Astrocyte (in vitro differentiated cells and primary cell): ENCODE data around the gene B3GAT2. TPM values are rescaled to one million over a fixed set of nuclear protein-coding genes. Genes with fewer than 3 reads are reported as not detected.

Experiments used
- DNase-seq: peaks from one replicate; pipeline ENCODE4 v3.0.0-alpha.2; 2010; ENCODE audit warnings: low read depth
- FAIRE-seq: peaks from 2 replicates; lab custom pipeline; 2011; peaks lifted over from hg19 to GRCh38; lab: Jason Lieb, UNC
- H2AFZ ChIP-seq: 2 replicates; pipeline ENCODE4 v1.6.0; 2012; ENCODE audit warnings: low read depth, low read length, inconsistent platforms
- H3K27ac ChIP-seq: 2 replicates; pipeline ENCODE4 v1.5.1; 2011; ENCODE audit warnings: low read depth, low read length, inconsistent platforms
- H3K27me3 ChIP-seq: 2 replicates; pipeline ENCODE4 v1.6.0; 2011; ENCODE audit warnings: low read length, inconsistent platforms; ENCODE audit not compliant: insufficient read depth
- H3K36me3 ChIP-seq: 2 replicates; pipeline ENCODE4 v1.5.1; 2011; ENCODE audit warnings: low read length, inconsistent platforms; ENCODE audit not compliant: insufficient read depth
- H3K4me1 ChIP-seq: 2 replicates; pipeline ENCODE4 v1.5.1; 2011; ENCODE audit warnings: low read length, inconsistent platforms; ENCODE audit not compliant: insufficient read depth
- H3K4me2 ChIP-seq: 2 replicates; pipeline ENCODE4 v1.6.0; 2012; ENCODE audit warnings: low read length, inconsistent platforms
- H3K4me3 ChIP-seq: 2 replicates; pipeline ENCODE4 v1.5.1; 2011; ENCODE audit warnings: low read depth, mild to moderate bottlenecking, low read length, inconsistent platforms; ENCODE audit not compliant: insufficient read depth
- H3K79me2 ChIP-seq: 2 replicates; pipeline ENCODE4 v1.6.0; 2012; ENCODE audit warnings: mild to moderate bottlenecking, low read length, inconsistent platforms; ENCODE audit not compliant: insufficient read depth
- H3K9ac ChIP-seq: 2 replicates; pipeline ENCODE4 v1.6.0; 2012; ENCODE audit warnings: mild to moderate bottlenecking, low read length, inconsistent platforms
- H3K9me3 ChIP-seq: 2 replicates; pipeline ENCODE4 v1.5.1; 2012; ENCODE audit warnings: low read depth, mild to moderate bottlenecking, low read length, inconsistent platforms; ENCODE audit not compliant: insufficient read depth
- H4K20me1 ChIP-seq: 2 replicates; pipeline ENCODE4 v1.6.0; 2012; ENCODE audit warnings: low read length, inconsistent platforms; ENCODE audit not compliant: insufficient read depth
- H3K27ac Mint-ChIP-seq: one replicate; pipeline ENCODE4 v1.8.0; 2021; ENCODE audit warnings: mild to moderate bottlenecking, mixed read lengths; ENCODE audit not compliant: unreplicated experiment
- H3K27me3 Mint-ChIP-seq: one replicate; pipeline ENCODE4 v1.8.0; 2021; ENCODE audit warnings: low read depth, mixed read lengths; ENCODE audit not compliant: unreplicated experiment
- H3K36me3 Mint-ChIP-seq: one replicate; pipeline ENCODE4 v1.8.0; 2021; ENCODE audit warnings: low read depth, mixed read lengths; ENCODE audit not compliant: unreplicated experiment
- H3K4me1 Mint-ChIP-seq: one replicate; pipeline ENCODE4 v1.8.0; 2021; ENCODE audit warnings: low read depth, mixed read lengths; ENCODE audit not compliant: unreplicated experiment
- H3K4me3 Mint-ChIP-seq: one replicate; pipeline ENCODE4 v1.8.0; 2021; ENCODE audit warnings: mild to moderate bottlenecking, moderate library complexity, mixed read lengths; ENCODE audit not compliant: unreplicated experiment
- H3K9me3 Mint-ChIP-seq: one replicate; pipeline ENCODE4 v1.8.0; 2021; ENCODE audit warnings: mild to moderate bottlenecking, mixed read lengths; ENCODE audit not compliant: unreplicated experiment
- EZH2 ChIP-seq: IDR thresholded peaks from 2 replicates; pipeline ENCODE4 v1.6.1; 2012; ENCODE audit warnings: mild to moderate bottlenecking, low read length, inconsistent platforms; ENCODE audit not compliant: insufficient read depth
- total RNA-seq: library from RNA; stranded (reverse); gene quantifications from 2 replicates; pipeline ENCODE4 v1.2.1, GENCODE V29; 2021
- TF ChIP-seq, protein P1 (sequence below): IDR thresholded peaks from 2 replicates; pipeline ENCODE4 v1.5.1; 2011; ENCODE audit warnings: low read depth, mild to moderate bottlenecking, inconsistent platforms, low read length, moderate library complexity; ENCODE audit not compliant: insufficient read depth

B3GAT2 gene
- total RNA-seq, 1 donor from 2014 or later: not detected

DNA sequence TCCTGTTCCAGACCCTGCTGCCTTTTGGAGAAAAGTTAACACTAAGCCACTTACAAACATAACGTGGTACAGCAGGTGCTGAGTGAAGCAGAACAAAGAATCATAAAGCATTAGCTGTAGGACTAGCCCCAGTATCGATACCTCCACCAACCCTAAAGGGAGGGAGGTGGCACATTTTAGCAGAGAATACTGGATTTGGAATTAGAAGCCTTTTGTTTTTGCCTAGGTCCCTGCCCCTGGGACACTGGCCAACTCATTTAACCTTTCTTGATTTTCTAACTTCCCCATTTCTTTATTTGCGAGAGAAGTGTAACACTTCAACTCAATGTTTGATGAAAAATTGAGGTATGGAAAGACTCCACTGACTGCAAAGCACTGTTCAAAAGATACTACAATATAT is 93.5 kb downstream of the B3GAT2 start:
- H4K20me1 ChIP-seq: no peaks in the 10 kb centered on the region
- H3K4me1 ChIP-seq: no peaks in the 10 kb centered on the region
- H3K9ac ChIP-seq: no peak overlapping the region
- no peak for DNase-seq
- peaks cover 3% of the 10 kb centered on the region for H3K36me3 ChIP-seq
- no peaks in the 10 kb centered on the region for H3K9me3 ChIP-seq
- TF ChIP-seq EZH2: no peak
- TF ChIP-seq, protein P1, sequence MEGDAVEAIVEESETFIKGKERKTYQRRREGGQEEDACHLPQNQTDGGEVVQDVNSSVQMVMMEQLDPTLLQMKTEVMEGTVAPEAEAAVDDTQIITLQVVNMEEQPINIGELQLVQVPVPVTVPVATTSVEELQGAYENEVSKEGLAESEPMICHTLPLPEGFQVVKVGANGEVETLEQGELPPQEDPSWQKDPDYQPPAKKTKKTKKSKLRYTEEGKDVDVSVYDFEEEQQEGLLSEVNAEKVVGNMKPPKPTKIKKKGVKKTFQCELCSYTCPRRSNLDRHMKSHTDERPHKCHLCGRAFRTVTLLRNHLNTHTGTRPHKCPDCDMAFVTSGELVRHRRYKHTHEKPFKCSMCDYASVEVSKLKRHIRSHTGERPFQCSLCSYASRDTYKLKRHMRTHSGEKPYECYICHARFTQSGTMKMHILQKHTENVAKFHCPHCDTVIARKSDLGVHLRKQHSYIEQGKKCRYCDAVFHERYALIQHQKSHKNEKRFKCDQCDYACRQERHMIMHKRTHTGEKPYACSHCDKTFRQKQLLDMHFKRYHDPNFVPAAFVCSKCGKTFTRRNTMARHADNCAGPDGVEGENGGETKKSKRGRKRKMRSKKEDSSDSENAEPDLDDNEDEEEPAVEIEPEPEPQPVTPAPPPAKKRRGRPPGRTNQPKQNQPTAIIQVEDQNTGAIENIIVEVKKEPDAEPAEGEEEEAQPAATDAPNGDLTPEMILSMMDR: no peak
- Mint-ChIP-seq H3K27ac (no peak overlapping the region), H3K27me3 (no peaks in the 10 kb centered on the region), H3K36me3 (peaks cover 11% of the 10 kb centered on the region), H3K4me1 (peaks cover 5% of the 10 kb centered on the region), H3K4me3 (no peak overlapping the region), H3K9me3 (no peaks in the 10 kb centered on the region)
- no peaks in the 10 kb centered on the region for H3K79me2 ChIP-seq
- no peak overlapping the region for H3K4me2 ChIP-seq
- no peak overlapping the region for H3K27ac ChIP-seq
- FAIRE-seq: no peak
- no peak overlapping the region for H3K4me3 ChIP-seq
- H3K27me3 ChIP-seq: no peaks in the 10 kb centered on the region
- H2AFZ ChIP-seq: no peak overlapping the region

DNA sequence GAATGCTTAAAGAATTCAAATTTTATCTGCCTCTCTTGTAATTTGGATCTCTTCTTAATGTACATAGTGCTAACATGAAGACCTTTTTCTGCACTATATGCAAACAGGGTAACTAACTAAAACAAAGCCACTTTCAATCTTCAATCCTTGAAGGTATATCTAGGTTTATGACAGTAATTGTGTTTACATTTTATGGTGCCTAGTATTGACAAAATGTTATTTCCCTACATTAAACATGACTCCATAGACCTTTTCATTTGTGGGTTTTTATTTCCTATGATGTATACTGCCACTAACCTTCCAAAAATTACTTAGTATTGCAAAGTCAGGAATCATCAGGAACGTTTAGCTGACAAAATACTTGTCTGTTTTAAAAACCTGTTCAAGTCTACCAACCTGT is 95.9 kb downstream of the B3GAT2 start:
- H3K79me2 ChIP-seq: no peaks in the 10 kb centered on the region
- H3K4me2 ChIP-seq: no peak overlapping the region
- H3K4me3 ChIP-seq: no peak overlapping the region
- Mint-ChIP-seq H3K27me3 (no peaks in the 10 kb centered on the region), H3K4me3 (no peak overlapping the region), H3K4me1 (peaks cover 5% of the 10 kb centered on the region), H3K9me3 (no peaks in the 10 kb centered on the region), H3K27ac (no peak overlapping the region), H3K36me3 (peaks cover 11% of the 10 kb centered on the region)
- H4K20me1 ChIP-seq: no peaks in the 10 kb centered on the region
- no peak for DNase-seq
- FAIRE-seq: no peak
- no peak overlapping the region for H2AFZ ChIP-seq
- H3K36me3 ChIP-seq: peaks cover 7% of the 10 kb centered on the region
- no peak overlapping the region for H3K27ac ChIP-seq
- no peaks in the 10 kb centered on the region for H3K27me3 ChIP-seq
- H3K9ac ChIP-seq: no peak overlapping the region
- no peak for TF ChIP-seq EZH2
- TF ChIP-seq, protein P1: no peak
- no peaks in the 10 kb centered on the region for H3K4me1 ChIP-seq
- no peaks in the 10 kb centered on the region for H3K9me3 ChIP-seq

DNA sequence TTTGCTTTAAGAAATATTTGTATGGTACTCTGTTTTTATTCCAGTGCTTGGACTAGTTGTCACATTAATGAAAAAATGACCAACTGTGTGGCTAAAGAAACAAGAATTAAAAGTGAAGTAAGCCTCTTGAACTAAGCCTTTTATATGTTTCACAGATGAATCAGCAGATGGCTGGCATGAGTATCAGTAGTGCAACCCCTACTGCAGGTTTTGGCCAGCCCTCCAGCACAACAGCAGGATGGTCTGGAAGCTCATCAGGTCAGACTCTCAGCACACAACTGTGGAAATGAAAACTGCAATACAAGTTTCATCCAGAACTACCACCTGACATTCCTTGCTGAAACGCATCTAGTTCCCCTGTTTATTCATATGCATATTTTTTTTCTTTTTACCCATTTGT is 96.8 kb downstream of the B3GAT2 start:
- Histone ChIP-seq H3K4me2 (no peak overlapping the region), H3K4me1 (no peaks in the 10 kb centered on the region), H3K27ac (no peak overlapping the region), H3K9ac (no peak overlapping the region), H2AFZ (no peak overlapping the region), H3K79me2 (no peaks in the 10 kb centered on the region), H3K9me3 (no peaks in the 10 kb centered on the region), H3K36me3 (peaks cover 7% of the 10 kb centered on the region), H4K20me1 (no peaks in the 10 kb centered on the region), H3K4me3 (no peak overlapping the region), H3K27me3 (no peaks in the 10 kb centered on the region)
- FAIRE-seq (no peak), DNase-seq (peak; percentile 11)
- Mint-ChIP-seq H3K4me3 (no peak overlapping the region), H3K36me3 (peaks cover 11% of the 10 kb centered on the region), H3K9me3 (no peaks in the 10 kb centered on the region), H3K4me1 (peaks cover 5% of the 10 kb centered on the region), H3K27me3 (no peaks in the 10 kb centered on the region), H3K27ac (no peak overlapping the region)
- no peak for TF ChIP-seq EZH2
- TF ChIP-seq, protein P1: no peak
